Activated CD4-positive, alpha-beta T cell treated with anti-CD3 and anti-CD28 coated beads for 1 hour (primary cell): Measurements from ENCODE around the gene CDK14.

Experiments
- DNase-seq: peaks from one replicate; pipeline ENCODE4 v3.0.0-alpha.2; 2020

CDK14 gene

DNA sequence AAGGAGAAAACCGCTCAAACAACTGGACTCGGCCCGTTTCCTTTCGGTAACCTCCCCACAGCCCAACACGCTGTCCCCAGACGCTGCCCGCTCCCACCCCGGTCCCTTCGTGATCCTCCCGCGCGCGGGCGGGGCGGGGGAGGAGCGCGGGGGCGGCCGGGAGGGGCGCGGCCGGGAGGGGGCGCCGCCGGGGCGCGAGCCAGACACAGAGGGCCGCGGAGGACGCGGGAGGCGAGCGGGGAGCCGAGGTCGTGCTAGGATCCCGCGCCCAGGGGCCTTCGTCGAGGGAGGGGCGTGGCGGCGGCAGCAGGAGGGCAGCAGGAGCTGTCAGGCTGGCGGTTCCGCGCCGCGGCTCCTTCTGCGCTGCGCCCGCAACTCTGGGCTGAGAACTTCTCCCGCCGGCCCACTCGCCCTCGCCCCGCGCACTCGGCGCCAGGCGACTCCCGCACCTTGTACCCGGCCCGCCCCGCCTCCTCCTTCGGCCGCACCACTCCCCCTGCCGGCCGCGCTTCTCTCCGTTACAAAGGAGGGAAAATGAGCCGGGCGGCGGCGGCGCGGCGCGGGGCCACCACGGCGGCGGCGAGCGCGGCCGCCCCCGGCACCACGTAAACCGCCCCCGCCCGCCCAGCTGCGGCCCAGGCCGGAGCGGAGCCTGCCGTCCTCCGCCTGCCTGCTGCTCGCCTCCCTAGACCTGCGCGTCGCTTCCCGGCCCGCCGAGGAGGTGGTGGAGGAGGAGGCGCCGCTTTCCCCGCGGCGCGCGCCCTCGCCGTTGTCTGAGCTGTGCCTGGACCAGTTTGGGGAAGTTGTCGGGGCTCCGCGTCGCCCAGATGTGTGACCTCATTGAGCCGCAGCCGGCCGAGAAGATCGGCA is at the start of gene CDK14:
TSS of gene CDK14 (plus strand) at position 521 of the 870 bp plus-strand sequence. CDS start at position 828, 307 bp downstream.
- DNase-seq = no peak

DNA sequence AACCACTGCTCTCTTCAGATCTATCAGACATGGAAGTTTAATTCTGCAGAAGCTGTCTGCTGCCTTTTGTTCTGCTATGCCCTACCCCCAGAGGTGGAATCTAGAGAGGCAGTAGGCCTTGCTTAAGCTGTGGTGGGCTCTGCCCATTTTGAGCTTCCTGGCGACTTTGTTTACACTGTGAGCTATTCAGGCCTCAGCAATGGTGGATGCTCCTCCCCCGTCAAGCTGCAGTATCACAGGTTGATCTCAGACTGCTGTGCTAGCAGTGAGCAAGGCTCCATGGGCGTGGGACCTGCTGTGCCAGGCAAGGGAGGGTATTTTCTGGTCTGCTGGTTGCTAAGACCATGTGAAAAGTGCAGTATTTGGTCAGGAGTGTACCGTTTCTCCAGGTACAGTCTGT is 45.1 kb upstream of the CDK14 start:
- DNase-seq = no peak

- no peak for DNase-seq
These were observed 43.6 kb upstream of the CDK14 start for GRCh38 chr7:90552521-90552920.

DNA sequence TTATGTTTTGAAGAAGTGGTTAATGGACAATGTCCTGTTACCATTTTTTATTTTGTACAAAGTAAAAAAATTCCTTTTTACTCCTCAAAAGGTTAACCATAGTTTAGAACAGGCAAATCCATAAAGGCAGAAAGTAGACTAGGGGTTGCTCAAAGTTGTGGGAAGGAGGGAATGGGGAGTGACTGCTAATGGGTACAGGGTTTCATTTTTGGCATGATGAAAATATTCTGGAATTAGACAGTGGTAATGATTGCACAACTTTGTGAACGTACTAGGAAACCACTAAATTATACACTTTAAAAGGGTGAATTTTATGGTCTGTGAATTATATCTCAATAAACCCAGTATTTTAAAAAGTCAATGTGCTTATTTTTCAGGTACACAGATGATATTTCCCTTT is 35.4 kb upstream of the CDK14 start:
- DNase-seq = no peak

DNA sequence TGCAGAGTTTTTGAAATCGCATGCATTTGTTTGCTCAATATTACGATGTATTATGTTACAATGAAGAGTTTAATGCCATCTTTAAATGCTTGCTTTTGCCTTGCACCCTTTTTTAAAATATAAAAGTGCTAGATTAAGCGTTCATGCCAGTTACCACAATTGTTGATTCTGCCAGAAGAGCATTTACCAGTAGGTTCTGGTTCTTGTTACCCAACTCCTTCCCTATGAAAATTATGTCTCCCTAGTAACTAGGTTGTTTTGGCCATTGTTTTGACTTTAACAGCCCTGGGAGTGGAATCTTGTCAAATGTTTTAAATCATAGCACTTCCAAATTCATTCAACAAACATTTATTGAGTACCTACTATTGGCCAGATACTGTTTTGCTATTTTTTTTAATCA is 32.8 kb upstream of the CDK14 start:
- no peak for DNase-seq

- DNase-seq = no peak
These were observed 31.7 kb upstream of the CDK14 start for GRCh38 chr7:90564455-90564854.

DNA sequence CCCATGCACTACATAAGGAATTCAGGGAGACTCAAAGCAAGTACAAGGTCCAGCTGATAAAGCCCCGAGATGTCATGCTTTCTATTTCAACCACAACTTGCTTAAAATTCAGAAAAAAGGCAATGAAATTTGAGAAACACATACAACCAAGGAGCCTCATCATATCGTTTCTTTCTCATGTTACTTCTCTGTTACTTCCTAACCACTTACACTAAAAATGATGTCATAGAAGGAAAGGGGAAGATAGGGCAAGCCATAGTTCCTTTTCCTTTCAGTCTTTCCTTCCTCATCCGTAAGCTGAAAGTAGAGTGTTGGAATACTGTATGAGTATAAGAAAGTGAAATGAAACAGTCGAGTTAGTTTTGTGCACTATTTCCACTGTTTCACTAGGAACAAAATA is 27.9 kb upstream of the CDK14 start:
- DNase-seq = no peak

- no peak for DNase-seq
These were observed 26.8 kb upstream of the CDK14 start for GRCh38 chr7:90569368-90569767.

GRCh38 chr7:90570373-90570959 is 25.7 kb upstream of the CDK14 start:
- no peak for DNase-seq

DNA sequence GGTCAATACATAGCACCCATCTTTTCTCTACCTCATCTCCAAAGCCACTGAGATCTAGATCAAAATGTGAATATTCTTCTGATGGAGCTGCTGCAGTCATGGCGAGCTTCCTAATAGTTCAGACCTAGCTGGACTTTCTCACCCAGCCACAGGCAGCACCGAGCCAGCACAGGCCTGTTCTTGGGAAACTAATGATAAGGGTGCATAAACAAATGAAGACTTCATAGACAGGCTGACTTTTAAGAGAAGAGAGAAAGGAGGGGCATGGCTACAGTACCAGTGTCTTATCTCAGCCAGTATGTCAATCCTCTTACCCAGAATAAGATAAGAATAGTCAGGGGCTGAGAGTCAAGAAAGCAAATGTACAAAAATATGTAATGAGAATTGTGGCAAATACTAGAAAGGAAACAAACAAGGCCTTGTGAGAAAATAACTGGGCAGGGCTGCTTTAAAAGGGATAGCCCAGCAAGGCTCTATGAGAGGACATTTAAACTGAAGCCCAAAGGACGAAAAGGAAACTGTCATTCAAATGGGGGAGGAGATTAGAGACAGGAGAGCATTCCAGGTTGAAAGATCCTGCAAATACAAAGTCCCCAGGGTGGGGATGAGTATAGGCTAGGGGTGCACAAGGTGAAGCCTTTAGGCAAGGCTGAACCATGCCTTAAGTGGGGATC is 21.8 kb upstream of the CDK14 start:
- DNase-seq = no peak

DNA sequence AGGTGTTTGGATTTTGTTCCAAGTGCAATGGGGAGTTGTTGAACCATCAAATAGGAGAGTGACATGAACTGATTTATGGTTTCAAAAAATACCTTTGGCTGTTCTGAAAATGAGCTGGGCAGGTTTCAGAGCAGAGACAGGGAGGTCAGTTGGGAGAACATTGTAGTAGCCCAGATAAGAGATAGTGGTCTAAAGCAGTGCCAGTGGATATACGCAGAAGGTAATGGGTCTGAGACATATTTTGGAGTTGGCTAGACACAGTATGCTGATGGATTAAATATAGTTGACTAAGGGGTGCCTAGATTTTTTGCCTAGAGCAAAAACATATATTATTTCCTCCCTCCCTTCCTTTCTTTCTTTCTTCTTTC is 21.3 kb upstream of the CDK14 start:
- DNase-seq = no peak

GRCh38 chr7:90579181-90579688 is 16.9 kb upstream of the CDK14 start:
- DNase-seq = no peak

GRCh38 chr7:90580051-90580450 is 16.1 kb upstream of the CDK14 start:
- DNase-seq = no peak

DNA sequence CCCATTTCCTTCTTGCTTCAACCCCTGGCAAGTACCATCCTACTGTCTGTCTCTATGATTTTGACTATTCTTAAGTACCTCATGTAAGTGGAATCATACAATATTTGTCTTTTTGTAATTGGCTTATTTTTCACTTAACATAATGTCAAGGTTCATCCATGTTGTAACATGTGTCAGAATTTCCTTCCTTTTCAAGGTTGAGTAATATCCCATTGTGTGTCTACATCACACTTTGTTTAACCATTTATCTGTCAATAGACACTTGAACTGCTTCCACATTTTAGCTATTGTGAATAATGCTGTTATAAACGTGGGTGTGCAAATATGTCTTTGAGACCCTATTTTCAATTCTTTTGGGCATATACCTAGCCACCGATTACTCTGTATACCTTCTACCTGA is 14.0 kb upstream of the CDK14 start:
- no peak for DNase-seq

- DNase-seq = no peak
These were observed 11.7 kb upstream of the CDK14 start for GRCh38 chr7:90584378-90584777.

- no peak for DNase-seq
These were observed 10.0 kb upstream of the CDK14 start for GRCh38 chr7:90586091-90586490.

DNA sequence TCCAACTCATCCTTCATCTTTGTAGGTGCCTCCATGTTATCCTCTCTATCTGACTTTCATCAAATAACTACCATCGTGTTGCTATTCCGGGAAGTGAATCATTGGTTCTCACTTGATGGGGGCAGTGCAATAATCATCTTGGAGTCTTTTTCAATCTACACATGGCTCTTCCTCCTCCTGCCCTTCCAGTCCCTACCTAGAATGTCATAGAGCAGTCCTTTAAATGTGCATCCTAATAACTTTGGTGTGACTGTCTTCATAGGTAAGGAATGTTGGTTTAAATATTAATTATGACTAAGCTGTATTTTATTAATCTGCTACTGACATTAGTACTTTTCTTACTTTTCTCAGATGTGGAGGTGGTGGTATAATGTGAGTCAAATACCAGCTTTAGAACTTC is 8.4 kb upstream of the CDK14 start:
- no peak for DNase-seq

DNA sequence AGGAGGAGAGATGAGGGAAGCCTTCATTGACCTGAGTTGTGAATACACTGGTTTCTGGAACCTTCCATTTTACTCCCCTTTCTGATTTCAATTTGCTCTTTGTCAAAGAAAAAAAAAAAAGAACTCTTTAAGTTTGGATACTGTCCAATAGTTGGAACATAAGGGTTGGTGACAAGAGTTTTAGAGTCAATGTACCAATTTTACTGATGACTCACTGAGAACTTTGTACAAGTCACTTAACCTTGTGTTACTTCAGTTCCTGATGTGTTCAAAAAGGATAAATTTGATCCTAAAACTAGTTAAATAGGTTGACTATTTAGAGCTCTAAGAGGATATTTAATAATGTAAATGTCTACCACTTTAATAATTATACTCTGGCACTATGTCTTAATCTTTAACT is 4.1 kb upstream of the CDK14 start:
- DNase-seq = no peak

- DNase-seq = no peak
These were observed 2.9 kb upstream of the CDK14 start for GRCh38 chr7:90593205-90593604.

- no peak for DNase-seq
These were observed 1.3 kb upstream of the CDK14 start for GRCh38 chr7:90594751-90595317.

DNA sequence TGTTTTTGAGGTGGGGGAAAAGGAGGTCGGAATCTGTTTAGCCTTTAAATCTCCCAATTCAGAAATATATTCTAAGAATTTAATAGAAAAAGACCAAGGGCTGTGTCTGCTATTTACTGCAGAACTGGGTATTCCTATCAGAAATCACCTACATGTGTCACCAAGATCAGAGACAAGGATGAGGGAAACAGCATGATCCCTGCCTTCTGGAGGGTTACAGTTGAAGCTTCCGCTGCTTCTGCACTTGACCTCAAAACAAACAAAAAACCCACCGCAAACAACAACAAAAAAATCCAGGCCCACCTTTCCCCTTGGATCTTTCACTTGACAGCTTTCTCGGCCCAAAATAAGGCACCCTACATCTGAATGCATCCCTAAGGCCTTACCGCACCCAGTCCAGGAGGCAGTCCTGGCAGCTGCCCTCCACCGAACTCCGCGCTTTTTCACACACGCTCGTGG is 750 bp upstream of the CDK14 start:
- DNase-seq = no peak

- no peak for DNase-seq
These were observed 796 bp downstream of the CDK14 start for GRCh38 chr7:90596671-90597562.
